ENCODE results near the gene KCNA2. TPM values are rescaled to one million over a fixed set of nuclear protein-coding genes. Genes with fewer than 3 reads are reported as not detected.
A peak's percentile ranks its signal among the peaks of the same experiment; 100 is the strongest.

KCNA2 gene
- total RNA-seq, 2 donors from 2014 or later = 0.76 TPM; not detected in 1

- DNase-seq (ENCODE audit: low spot score in 2 of 2) (no peak), ATAC-seq (no peak)
- Mint-ChIP-seq H3K36me3 (peaks cover 0 to 4% of the 10 kb centered on the region in 2 donors), H3K9me3 (no peaks in the 10 kb centered on the region), H3K27ac (peak overlapping the region; percentile 85 to 98)
These were observed 27.9 kb upstream of the KCNA2 start for GRCh38 chr1:110634086-110634454.

- H3K27ac Mint-ChIP-seq = no peak overlapping the region
- no peak for DNase-seq (ENCODE audit: low spot score in 2 of 2)
These were observed 27.5 kb upstream of the KCNA2 start for GRCh38 chr1:110633646-110634030.

GRCh38 chr1:110631836-110632620 lies 25.9 kb upstream of the KCNA2 start:
- Mint-ChIP-seq H3K9me3 (peaks cover 0 to 4% of the 10 kb centered on the region in 2 donors), H3K36me3 (peaks cover 0 to 10% of the 10 kb centered on the region in 2 donors), H3K27ac (no peak overlapping the region)
- no peak for DNase-seq (ENCODE audit: low spot score in 2 of 2)
- ATAC-seq = no peak

More at GRCh38 chr1:110633646-110634030, 27.5 kb upstream of the KCNA2 start:
- no peak for ATAC-seq
- H3K36me3 Mint-ChIP-seq = peaks cover 0 to 4% of the 10 kb centered on the region in 2 donors
- no peaks in the 10 kb centered on the region for H3K9me3 Mint-ChIP-seq

- Mint-ChIP-seq H3K9me3 (peaks cover 0 to 4% of the 10 kb centered on the region in 2 donors), H3K36me3 (peaks cover 0 to 10% of the 10 kb centered on the region in 2 donors), H3K27ac (no peak overlapping the region)
- peak; percentile 76 to 79 for ATAC-seq
- peak; percentile 84 to 91 for DNase-seq (ENCODE audit: low spot score in 2 of 2)
These were observed 24.9 kb upstream of the KCNA2 start for GRCh38 chr1:110630839-110631663.

- Mint-ChIP-seq H3K36me3 (peaks cover 0 to 10% of the 10 kb centered on the region in 2 donors), H3K27ac (no peak overlapping the region), H3K9me3 (peaks cover 0 to 4% of the 10 kb centered on the region in 2 donors)
- ATAC-seq (no peak), DNase-seq (ENCODE audit: low spot score in 2 of 2) (no peak)
These were observed 22.4 kb upstream of the KCNA2 start for GRCh38 chr1:110628323-110629105.

- ATAC-seq (no peak), DNase-seq (ENCODE audit: low spot score in 2 of 2) (no peak)
- Mint-ChIP-seq H3K27ac (no peak overlapping the region), H3K36me3 (peaks cover 0 to 10% of the 10 kb centered on the region in 2 donors), H3K9me3 (peaks cover 0 to 4% of the 10 kb centered on the region in 2 donors)
These were observed 21.6 kb upstream of the KCNA2 start for GRCh38 chr1:110627764-110628163.

- no peak for ATAC-seq
- Mint-ChIP-seq H3K36me3 (peaks cover 0 to 10% of the 10 kb centered on the region in 2 donors), H3K9me3 (peaks cover 0 to 4% of the 10 kb centered on the region in 2 donors)
These were observed 20.7 kb upstream of the KCNA2 start for GRCh38 chr1:110626889-110627288.

GRCh38 chr1:110620686-110621085 lies 14.5 kb upstream of the KCNA2 start:
- ATAC-seq (no peak), DNase-seq (ENCODE audit: low spot score in 2 of 2) (no peak)
- Mint-ChIP-seq H3K27ac (no peak overlapping the region), H3K36me3 (no peaks in the 10 kb centered on the region), H3K9me3 (no peaks in the 10 kb centered on the region)

More at GRCh38 chr1:110626889-110627288, 20.7 kb upstream of the KCNA2 start:
- peak overlapping the region in 1 of 2 donors; percentile 41 for H3K27ac Mint-ChIP-seq
- DNase-seq (ENCODE audit: low spot score in 2 of 2) = no peak

GRCh38 chr1:110620250-110620615 lies 14.1 kb upstream of the KCNA2 start:
- Mint-ChIP-seq H3K36me3 (no peaks in the 10 kb centered on the region), H3K9me3 (no peaks in the 10 kb centered on the region), H3K27ac (no peak overlapping the region)
- DNase-seq (ENCODE audit: low spot score in 2 of 2) (no peak), ATAC-seq (peak in 1 of 2 donors; percentile 2)

GRCh38 chr1:110619412-110620249 lies 13.5 kb upstream of the KCNA2 start:
- H3K9me3 Mint-ChIP-seq = no peaks in the 10 kb centered on the region
- H3K36me3 Mint-ChIP-seq = no peaks in the 10 kb centered on the region
- ATAC-seq (peak; percentile 87 to 89), DNase-seq (ENCODE audit: low spot score in 2 of 2) (peak; percentile 87 to 94)
- peak overlapping the region; percentile 46 to 68 for H3K27ac Mint-ChIP-seq

- no peaks in the 10 kb centered on the region for H3K36me3 Mint-ChIP-seq
- ATAC-seq (no peak), DNase-seq (ENCODE audit: low spot score in 2 of 2) (no peak)
- H3K9me3 Mint-ChIP-seq = no peaks in the 10 kb centered on the region
- no peak overlapping the region for H3K27ac Mint-ChIP-seq
These were observed 12.5 kb upstream of the KCNA2 start for GRCh38 chr1:110618668-110619067.

GRCh38 chr1:110617589-110617988 lies 11.4 kb upstream of the KCNA2 start:
- no peak overlapping the region for H3K27ac Mint-ChIP-seq
- ATAC-seq (no peak), DNase-seq (ENCODE audit: low spot score in 2 of 2) (no peak)
- no peaks in the 10 kb centered on the region for H3K9me3 Mint-ChIP-seq
- H3K36me3 Mint-ChIP-seq = no peaks in the 10 kb centered on the region

GRCh38 chr1:110617116-110617515 lies 11.0 kb upstream of the KCNA2 start:
- DNase-seq (ENCODE audit: low spot score in 2 of 2) (peak in 1 of 2 donors; percentile 28), ATAC-seq (no peak)
- no peak overlapping the region for H3K27ac Mint-ChIP-seq

GRCh38 chr1:110616587-110616986 lies 10.4 kb upstream of the KCNA2 start:
- Mint-ChIP-seq H3K27ac (no peak overlapping the region), H3K36me3 (no peaks in the 10 kb centered on the region), H3K9me3 (no peaks in the 10 kb centered on the region)
- DNase-seq (ENCODE audit: low spot score in 2 of 2) (no peak), ATAC-seq (no peak)

More at GRCh38 chr1:110617116-110617515, 11.0 kb upstream of the KCNA2 start:
- H3K36me3 Mint-ChIP-seq = no peaks in the 10 kb centered on the region
- H3K9me3 Mint-ChIP-seq = no peaks in the 10 kb centered on the region

- Mint-ChIP-seq H3K36me3 (no peaks in the 10 kb centered on the region), H3K27ac (peak overlapping the region in 1 of 2 donors; percentile 37), H3K9me3 (no peaks in the 10 kb centered on the region)
- ATAC-seq (peak; percentile 47 to 58), DNase-seq (ENCODE audit: low spot score in 2 of 2) (peak; percentile 56 to 61)
These were observed 9.5 kb upstream of the KCNA2 start for GRCh38 chr1:110615548-110616130.
